Peyer's patch (tissue), 4 donors: ENCODE measurements around the gene OLFM1. TPM values are rescaled to one million over a fixed set of nuclear protein-coding genes. Genes with fewer than 3 reads are reported as not detected.
"Not testable (repeated sequence)": the region's sequence is repeated elsewhere in the genome, so short reads cannot be mapped to it uniquely, and the experiment has no call there.

ENCODE experiments used
- DNase-seq, 3 donors: peaks; one replicate each; pipeline ENCODE4 v3.0.0-alpha.2; 2017 to 2019
- H3K27ac ChIP-seq, 4 donors: fragments of 200-600 bp; sonication (generic); one replicate each; pipeline ENCODE4 v1.5.1; 2016 to 2019
- H3K27me3 ChIP-seq, 2 donors: fragments of 200-600 bp; sonication (generic); one replicate each; pipeline ENCODE4 v1.5.1; 2019
- H3K36me3 ChIP-seq, 3 donors: fragments of 200-600 bp; sonication (generic); one replicate each; pipeline ENCODE4 v1.5.1; 2016 to 2019
- H3K4me1 ChIP-seq, 4 donors: fragments of 200-600 bp; sonication (generic); one replicate each; pipeline ENCODE4 v1.5.1; 2016 to 2019
- H3K4me3 ChIP-seq, 4 donors: fragments of 200-600 bp; sonication (generic); 1 replicate in 3 of 4; 2 replicates in 1 of 4; pipeline ENCODE4 v1.5.1; 2016 to 2019; ENCODE audit warnings: mild to moderate bottlenecking in 1 of 4
- H3K9me3 ChIP-seq, 4 donors: fragments of 200-600 bp; sonication (generic); one replicate each; pipeline ENCODE4 v1.5.1; 2016 to 2019; ENCODE audit warnings: mild to moderate bottlenecking in 1 of 4
- POLR2A ChIP-seq, 2 donors: fragments of 450-650 bp; IDR thresholded peaks; one replicate each; pipeline ENCODE4 v1.5.1; 2017; ENCODE audit warnings: antibody characterized with exemption in 2 of 2, mild to moderate bottlenecking in 2 of 2, moderate library complexity in 2 of 2
- total RNA-seq, 4 donors: library from RNA; depleted of rRNA; stranded (reverse); fragments of >200 nt; gene quantifications; one replicate each; pipeline ENCODE4 v1.1.0, GENCODE V29; 2016
- TF ChIP-seq, protein P1 (sequence below), 6 experiments: fragments of 450-650 bp in 4 of 6; fragments of 200-600 bp in 2 of 6; sonication (generic) in 1 of 6; IDR thresholded peaks; one replicate each; pipeline ENCODE4 v1.5.1; 2017 to 2019; ENCODE audit warnings: antibody characterized with exemption in 6 of 6, mild to moderate bottlenecking in 3 of 6, moderate library complexity in 1 of 6

OLFM1 gene
- total RNA-seq, 4 donors from 2014 or later = 2.5 to 5.8 (median 4.9) TPM

DNA sequence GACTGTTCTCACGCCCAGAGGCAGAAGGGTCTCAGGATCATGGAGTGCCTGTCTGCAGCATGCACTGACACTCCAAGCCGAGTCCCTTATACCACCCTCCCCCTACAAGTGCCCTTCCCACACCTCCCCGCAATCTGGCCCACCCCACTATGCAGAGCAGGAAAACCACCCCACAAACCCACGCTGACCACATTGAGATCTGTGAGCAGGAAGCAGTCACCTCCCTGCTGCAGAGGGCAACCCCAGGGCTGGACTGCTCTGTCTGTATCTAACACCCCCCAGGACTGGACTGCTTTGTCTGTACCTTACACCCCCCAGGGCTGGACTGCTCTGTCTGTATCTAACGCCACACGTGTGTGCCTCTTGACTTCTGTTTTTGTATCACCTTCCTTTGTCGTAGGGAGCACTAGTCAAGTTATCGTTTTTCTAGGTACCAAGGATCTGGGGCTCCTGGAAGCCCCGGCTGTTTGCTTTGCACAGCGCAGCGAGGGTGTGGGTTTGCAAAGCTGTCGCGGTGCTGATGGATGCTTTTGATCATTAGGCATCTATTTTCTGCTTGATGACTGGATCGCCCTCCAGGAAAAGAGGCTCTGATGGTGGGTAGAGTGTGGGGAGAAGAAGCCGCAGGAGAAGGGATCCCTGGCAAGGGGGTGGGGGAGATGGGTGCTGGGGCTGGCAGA is 21.5 kb downstream of the OLFM1 start:
- TF ChIP-seq, protein P1, sequence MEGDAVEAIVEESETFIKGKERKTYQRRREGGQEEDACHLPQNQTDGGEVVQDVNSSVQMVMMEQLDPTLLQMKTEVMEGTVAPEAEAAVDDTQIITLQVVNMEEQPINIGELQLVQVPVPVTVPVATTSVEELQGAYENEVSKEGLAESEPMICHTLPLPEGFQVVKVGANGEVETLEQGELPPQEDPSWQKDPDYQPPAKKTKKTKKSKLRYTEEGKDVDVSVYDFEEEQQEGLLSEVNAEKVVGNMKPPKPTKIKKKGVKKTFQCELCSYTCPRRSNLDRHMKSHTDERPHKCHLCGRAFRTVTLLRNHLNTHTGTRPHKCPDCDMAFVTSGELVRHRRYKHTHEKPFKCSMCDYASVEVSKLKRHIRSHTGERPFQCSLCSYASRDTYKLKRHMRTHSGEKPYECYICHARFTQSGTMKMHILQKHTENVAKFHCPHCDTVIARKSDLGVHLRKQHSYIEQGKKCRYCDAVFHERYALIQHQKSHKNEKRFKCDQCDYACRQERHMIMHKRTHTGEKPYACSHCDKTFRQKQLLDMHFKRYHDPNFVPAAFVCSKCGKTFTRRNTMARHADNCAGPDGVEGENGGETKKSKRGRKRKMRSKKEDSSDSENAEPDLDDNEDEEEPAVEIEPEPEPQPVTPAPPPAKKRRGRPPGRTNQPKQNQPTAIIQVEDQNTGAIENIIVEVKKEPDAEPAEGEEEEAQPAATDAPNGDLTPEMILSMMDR (IDR thresholded peaks at IDR 0.05) = no peak
- TF ChIP-seq POLR2A (IDR thresholded peaks at IDR 0.05) = no peak
- H3K4me1 ChIP-seq = no peaks in the 10 kb centered on the region
- no peaks in the 10 kb centered on the region for H3K36me3 ChIP-seq
- H3K4me3 ChIP-seq = no peak overlapping the region
- DNase-seq = no peak
- no peaks in the 10 kb centered on the region for H3K9me3 ChIP-seq
- H3K27ac ChIP-seq = no peak overlapping the region
- no peaks in the 10 kb centered on the region for H3K27me3 ChIP-seq

DNA sequence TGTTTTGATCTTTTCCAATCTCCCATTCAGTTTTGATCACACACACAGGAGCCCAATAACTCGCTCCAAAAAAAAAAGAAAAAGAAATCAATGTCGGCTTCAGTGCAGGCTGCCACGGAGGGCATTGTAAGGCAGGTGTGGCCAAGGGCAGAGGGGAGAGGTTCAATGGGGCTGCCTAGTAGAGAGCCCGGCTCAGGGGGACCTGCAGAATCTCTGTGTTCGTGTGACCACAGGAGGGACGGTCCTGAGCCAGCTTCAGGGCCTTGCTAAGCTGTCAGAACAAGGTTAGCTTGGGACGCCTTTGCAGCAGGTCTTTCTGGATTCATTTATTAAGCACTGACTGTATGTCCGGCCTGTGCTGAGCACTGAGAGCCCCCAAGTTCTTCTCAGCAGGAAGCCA is 22.2 kb downstream of the OLFM1 start:
- Histone ChIP-seq H3K4me3 (no peak overlapping the region), H3K27me3 (no peaks in the 10 kb centered on the region), H3K27ac (no peak overlapping the region), H3K4me1 (no peaks in the 10 kb centered on the region), H3K9me3 (no peaks in the 10 kb centered on the region), H3K36me3 (no peaks in the 10 kb centered on the region)
- no peak for DNase-seq
- TF ChIP-seq POLR2A (IDR thresholded peaks at IDR 0.05) = no peak
- TF ChIP-seq, protein P1 (IDR thresholded peaks at IDR 0.05) = no peak

DNA sequence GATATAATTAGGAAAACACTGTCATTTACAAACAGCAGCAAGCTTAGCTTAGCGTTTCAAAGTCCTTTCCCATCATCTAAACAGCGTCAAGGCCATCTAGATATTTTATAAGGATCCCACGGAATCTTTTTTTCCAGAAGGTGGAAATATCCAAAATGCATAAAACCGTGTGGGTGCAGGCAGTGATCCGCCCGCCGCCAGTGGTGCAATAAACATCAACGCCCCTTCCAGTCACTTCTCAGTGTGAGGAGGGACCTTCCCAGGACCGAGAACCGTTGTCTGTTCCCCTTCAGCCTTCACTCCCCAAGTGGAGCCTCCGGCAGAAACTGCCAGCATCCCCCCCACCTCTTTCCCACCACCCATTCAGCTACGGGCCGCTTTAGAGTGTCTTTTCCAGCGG is 22.9 kb downstream of the OLFM1 start:
- Histone ChIP-seq H3K36me3 (no peaks in the 10 kb centered on the region), H3K4me1 (no peaks in the 10 kb centered on the region), H3K27ac (no peak overlapping the region), H3K4me3 (no peak overlapping the region), H3K9me3 (no peaks in the 10 kb centered on the region), H3K27me3 (no peaks in the 10 kb centered on the region)
- no peak for TF ChIP-seq POLR2A (IDR thresholded peaks at IDR 0.05)
- TF ChIP-seq, protein P1 (IDR thresholded peaks at IDR 0.05) = no peak
- DNase-seq = no peak

DNA sequence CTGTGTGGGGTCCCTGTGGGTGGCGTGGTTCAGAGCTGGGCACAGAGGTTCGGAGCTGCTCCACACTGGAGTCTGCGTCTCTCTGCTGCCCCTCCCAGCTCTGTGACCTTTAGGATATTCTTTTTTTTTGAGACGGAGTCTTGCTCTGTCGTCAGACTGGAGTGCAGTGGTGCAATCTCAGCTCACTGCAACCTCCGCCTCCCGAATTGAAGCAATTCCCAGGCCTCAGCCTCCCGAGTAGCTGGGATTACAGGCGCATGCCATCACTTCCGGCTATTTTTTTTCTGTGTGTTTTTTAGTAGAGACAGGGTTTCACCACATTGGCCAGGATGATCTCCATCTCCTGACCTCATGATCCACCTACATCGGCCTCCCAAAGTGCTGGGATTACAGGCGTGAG is 24.1 kb downstream of the OLFM1 start:
- H3K4me3 ChIP-seq, H3K4me1 ChIP-seq, H3K27ac ChIP-seq, H3K36me3 ChIP-seq, DNase-seq, H3K9me3 ChIP-seq, H3K27me3 ChIP-seq: not testable (repeated sequence)

DNA sequence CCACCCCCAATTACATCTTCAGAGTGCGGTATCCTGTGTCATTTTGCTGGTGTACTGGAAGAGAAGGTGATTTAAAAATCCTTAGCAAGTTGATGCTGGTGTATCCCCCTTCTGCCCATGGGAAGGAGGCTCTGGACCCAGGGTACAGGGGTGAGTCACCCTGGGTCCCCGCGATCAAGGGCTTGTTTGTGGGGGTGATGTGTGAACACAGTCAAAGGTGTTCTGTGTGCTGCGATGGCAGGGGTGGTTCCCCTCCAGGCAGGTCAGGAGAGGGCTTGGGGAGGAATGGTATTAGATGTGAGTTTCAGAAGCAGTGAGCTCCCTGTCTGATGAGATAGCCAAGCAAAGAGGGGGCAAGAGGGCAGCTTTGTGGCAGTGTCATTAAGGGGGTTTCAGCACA is 28.9 kb downstream of the OLFM1 start:
- H3K9me3 ChIP-seq = no peaks in the 10 kb centered on the region
- no peak overlapping the region for H3K4me3 ChIP-seq
- no peak for DNase-seq
- no peaks in the 10 kb centered on the region for H3K4me1 ChIP-seq
- H3K27me3 ChIP-seq = no peaks in the 10 kb centered on the region
- TF ChIP-seq, protein P1 (IDR thresholded peaks at IDR 0.05) = no peak
- no peak for TF ChIP-seq POLR2A (IDR thresholded peaks at IDR 0.05)
- no peaks in the 10 kb centered on the region for H3K36me3 ChIP-seq
- H3K27ac ChIP-seq = no peak overlapping the region

DNA sequence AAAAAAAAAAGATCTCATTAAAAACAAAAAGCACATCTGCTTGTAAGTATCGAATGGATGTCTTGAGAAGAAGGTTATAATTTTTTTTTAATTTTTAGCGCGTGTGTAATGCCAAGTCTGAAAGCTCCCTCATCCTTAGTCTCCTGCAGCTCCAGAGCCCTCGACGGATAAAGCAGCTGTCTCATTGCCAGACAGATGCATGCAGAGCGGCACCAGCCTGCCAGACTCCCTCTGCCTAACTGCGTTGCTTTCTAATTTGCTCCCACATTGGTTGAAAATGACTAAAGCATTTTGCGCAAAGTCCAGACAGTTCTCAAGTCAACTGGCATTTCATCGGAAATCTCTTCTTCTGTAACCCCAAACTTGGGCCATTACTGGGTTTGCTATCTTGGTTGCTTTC is 29.4 kb downstream of the OLFM1 start:
- no peaks in the 10 kb centered on the region for H3K36me3 ChIP-seq
- DNase-seq = no peak
- no peaks in the 10 kb centered on the region for H3K27me3 ChIP-seq
- TF ChIP-seq POLR2A (IDR thresholded peaks at IDR 0.05) = no peak
- TF ChIP-seq, protein P1 (IDR thresholded peaks at IDR 0.05) = no peak
- no peaks in the 10 kb centered on the region for H3K4me1 ChIP-seq
- no peak overlapping the region for H3K4me3 ChIP-seq
- no peaks in the 10 kb centered on the region for H3K9me3 ChIP-seq
- H3K27ac ChIP-seq = no peak overlapping the region
